ENCODE results near the gene ZBTB20. TPM values are rescaled to one million over a fixed set of nuclear protein-coding genes. Genes with fewer than 3 reads are reported as not detected.

Gene ZBTB20
- total and polyA plus RNA-seq, 10 of the 15 experiments (the other 5 are each of a cell fraction or from before 2014, with no cell fraction given): 0.20 to 5.5 (median 2.2) TPM

DNA sequence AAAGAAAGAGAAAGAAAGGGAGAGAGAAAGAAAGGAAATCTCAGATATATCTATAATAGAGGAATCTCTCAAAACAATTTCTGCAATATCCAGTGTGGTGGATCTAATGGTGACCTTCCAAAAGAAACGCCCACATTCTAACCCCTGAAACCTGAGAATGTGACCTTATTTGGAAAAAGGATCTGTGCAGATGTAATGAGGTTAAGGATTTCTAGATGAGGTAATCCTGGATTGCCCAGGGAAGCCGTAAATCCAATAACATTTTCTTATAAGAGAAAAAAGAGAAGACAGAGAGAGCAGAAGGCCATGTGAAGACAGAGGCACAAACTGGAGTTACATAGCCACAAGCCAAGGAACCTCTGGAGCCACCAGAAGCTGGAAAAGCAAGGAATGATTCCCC lies 307.6 kb downstream of the ZBTB20 start:
- H2AFZ ChIP-seq (ENCODE audit: control insufficient read depth, low read depth, low read length): no peak overlapping the region
- intact Hi-C loops (cut with micrococcal nuclease; ENCODE audit: unreplicated experiment): loop anchor here (10.0 kb wide), 1 partner anchor 975 kb away; no protein-coding TSS in a partner anchor
- no TSS peak for BruUV-seq (replicated peaks)
- FAIRE-seq (no peak), DNase-seq (ENCODE audit: low read depth, low spot score) (no peak), ATAC-seq (no peak)
- H4K20me1 ChIP-seq (ENCODE audit: control insufficient read depth, insufficient read depth): no peaks in the 10 kb centered on the region
- ChIA-PET CTCF (no interaction called here), POLR2A (no interaction called here), SMC1A (ENCODE audit: uncharacterized antibody, unreplicated experiment) (no interaction called here), RAD21 (ENCODE audit: unreplicated experiment) (no interaction called here)
- H3K4me3 ChIP-seq: no peak overlapping the region
- no peaks in the 10 kb centered on the region for H3K27me3 ChIP-seq (replicated peaks in 1 of 2; ENCODE audit: control insufficient read depth in 2 of 2, insufficient read depth in 2 of 2, low read length in 1 of 2)
- no peaks in the 10 kb centered on the region for H3K79me2 ChIP-seq (ENCODE audit: control insufficient read depth, insufficient read depth, low read length)
- WGBS (ENCODE audit: insufficient coverage, insufficient replicate concordance, low lambda C conversion rate, missing lambda C conversion rate): 59% methylated on average over 2 of the region's 2 CpGs
- no peaks in the 10 kb centered on the region for H3K9me3 ChIP-seq (replicated peaks; ENCODE audit: control insufficient read depth, insufficient read depth, low read length)
- in situ Hi-C loops (cut with MboI): loop anchor here (25.0 kb wide), 1 partner anchor 973 kb away; no protein-coding TSS in a partner anchor
- no peak overlapping the region for H3K27ac ChIP-seq (ENCODE audit: control insufficient read depth, insufficient read depth)
- no peaks in the 10 kb centered on the region for H3K36me3 ChIP-seq (ENCODE audit: control insufficient read depth in 2 of 2, insufficient read depth in 2 of 2, low read length in 1 of 2)
- no peak overlapping the region for H3K9ac ChIP-seq (ENCODE audit: control insufficient read depth, insufficient read depth, low read length)
- no peaks in the 10 kb centered on the region for H3K4me1 ChIP-seq (ENCODE audit: control insufficient read depth, insufficient read depth, low read length)
- no peak overlapping the region for H3K4me2 ChIP-seq (ENCODE audit: control insufficient read depth, insufficient read depth)
- TF ChIP-seq, protein P1, sequence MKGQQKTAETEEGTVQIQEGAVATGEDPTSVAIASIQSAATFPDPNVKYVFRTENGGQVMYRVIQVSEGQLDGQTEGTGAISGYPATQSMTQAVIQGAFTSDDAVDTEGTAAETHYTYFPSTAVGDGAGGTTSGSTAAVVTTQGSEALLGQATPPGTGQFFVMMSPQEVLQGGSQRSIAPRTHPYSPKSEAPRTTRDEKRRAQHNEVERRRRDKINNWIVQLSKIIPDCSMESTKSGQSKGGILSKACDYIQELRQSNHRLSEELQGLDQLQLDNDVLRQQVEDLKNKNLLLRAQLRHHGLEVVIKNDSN (IDR thresholded peaks at IDR 0.05; ENCODE audit: borderline replicate concordance, extremely low read length, insufficient read depth, low read depth, low read length): no peak
- TF ChIP-seq TARDBP (IDR thresholded peaks at IDR 0.05; ENCODE audit: borderline replicate concordance) (no peak), GATAD2B (conservative IDR thresholded peaks at IDR 0.05; ENCODE audit: low read depth) (no peak), PAX8 (IDR thresholded peaks at IDR 0.05) (no peak), ZBED1 (IDR thresholded peaks at IDR 0.05; ENCODE audit: borderline replicate concordance) (no peak), CBX3 (IDR thresholded peaks at IDR 0.05; ENCODE audit: borderline replicate concordance, low read depth) (no peak), ZNF217 (IDR thresholded peaks at IDR 0.05) (no peak), ZSCAN29 (IDR thresholded peaks at IDR 0.05) (no peak), SRF (IDR thresholded peaks at IDR 0.05; ENCODE audit: low read depth in 2 of 2, low read length in 2 of 2) (no peak)
- TF ChIP-seq, protein P2, sequence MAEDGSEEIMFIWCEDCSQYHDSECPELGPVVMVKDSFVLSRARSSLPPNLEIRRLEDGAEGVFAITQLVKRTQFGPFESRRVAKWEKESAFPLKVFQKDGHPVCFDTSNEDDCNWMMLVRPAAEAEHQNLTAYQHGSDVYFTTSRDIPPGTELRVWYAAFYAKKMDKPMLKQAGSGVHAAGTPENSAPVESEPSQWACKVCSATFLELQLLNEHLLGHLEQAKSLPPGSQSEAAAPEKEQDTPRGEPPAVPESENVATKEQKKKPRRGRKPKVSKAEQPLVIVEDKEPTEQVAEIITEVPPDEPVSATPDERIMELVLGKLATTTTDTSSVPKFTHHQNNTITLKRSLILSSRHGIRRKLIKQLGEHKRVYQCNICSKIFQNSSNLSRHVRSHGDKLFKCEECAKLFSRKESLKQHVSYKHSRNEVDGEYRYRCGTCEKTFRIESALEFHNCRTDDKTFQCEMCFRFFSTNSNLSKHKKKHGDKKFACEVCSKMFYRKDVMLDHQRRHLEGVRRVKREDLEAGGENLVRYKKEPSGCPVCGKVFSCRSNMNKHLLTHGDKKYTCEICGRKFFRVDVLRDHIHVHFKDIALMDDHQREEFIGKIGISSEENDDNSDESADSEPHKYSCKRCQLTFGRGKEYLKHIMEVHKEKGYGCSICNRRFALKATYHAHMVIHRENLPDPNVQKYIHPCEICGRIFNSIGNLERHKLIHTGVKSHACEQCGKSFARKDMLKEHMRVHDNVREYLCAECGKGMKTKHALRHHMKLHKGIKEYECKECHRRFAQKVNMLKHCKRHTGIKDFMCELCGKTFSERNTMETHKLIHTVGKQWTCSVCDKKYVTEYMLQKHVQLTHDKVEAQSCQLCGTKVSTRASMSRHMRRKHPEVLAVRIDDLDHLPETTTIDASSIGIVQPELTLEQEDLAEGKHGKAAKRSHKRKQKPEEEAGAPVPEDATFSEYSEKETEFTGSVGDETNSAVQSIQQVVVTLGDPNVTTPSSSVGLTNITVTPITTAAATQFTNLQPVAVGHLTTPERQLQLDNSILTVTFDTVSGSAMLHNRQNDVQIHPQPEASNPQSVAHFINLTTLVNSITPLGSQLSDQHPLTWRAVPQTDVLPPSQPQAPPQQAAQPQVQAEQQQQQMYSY (CRISPR knock-in tag; IDR thresholded peaks at IDR 0.05): no peak
- TF ChIP-seq, protein P3, sequence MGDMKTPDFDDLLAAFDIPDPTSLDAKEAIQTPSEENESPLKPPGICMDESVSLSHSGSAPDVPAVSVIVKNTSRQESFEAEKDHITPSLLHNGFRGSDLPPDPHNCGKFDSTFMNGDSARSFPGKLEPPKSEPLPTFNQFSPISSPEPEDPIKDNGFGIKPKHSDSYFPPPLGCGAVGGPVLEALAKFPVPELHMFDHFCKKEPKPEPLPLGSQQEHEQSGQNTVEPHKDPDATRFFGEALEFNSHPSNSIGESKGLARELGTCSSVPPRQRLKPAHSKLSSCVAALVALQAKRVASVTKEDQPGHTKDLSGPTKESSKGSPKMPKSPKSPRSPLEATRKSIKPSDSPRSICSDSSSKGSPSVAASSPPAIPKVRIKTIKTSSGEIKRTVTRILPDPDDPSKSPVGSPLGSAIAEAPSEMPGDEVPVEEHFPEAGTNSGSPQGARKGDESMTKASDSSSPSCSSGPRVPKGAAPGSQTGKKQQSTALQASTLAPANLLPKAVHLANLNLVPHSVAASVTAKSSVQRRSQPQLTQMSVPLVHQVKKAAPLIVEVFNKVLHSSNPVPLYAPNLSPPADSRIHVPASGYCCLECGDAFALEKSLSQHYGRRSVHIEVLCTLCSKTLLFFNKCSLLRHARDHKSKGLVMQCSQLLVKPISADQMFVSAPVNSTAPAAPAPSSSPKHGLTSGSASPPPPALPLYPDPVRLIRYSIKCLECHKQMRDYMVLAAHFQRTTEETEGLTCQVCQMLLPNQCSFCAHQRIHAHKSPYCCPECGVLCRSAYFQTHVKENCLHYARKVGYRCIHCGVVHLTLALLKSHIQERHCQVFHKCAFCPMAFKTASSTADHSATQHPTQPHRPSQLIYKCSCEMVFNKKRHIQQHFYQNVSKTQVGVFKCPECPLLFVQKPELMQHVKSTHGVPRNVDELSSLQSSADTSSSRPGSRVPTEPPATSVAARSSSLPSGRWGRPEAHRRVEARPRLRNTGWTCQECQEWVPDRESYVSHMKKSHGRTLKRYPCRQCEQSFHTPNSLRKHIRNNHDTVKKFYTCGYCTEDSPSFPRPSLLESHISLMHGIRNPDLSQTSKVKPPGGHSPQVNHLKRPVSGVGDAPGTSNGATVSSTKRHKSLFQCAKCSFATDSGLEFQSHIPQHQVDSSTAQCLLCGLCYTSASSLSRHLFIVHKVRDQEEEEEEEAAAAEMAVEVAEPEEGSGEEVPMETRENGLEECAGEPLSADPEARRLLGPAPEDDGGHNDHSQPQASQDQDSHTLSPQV (IDR thresholded peaks at IDR 0.05): no peak
- TF ChIP-seq, protein P4, sequence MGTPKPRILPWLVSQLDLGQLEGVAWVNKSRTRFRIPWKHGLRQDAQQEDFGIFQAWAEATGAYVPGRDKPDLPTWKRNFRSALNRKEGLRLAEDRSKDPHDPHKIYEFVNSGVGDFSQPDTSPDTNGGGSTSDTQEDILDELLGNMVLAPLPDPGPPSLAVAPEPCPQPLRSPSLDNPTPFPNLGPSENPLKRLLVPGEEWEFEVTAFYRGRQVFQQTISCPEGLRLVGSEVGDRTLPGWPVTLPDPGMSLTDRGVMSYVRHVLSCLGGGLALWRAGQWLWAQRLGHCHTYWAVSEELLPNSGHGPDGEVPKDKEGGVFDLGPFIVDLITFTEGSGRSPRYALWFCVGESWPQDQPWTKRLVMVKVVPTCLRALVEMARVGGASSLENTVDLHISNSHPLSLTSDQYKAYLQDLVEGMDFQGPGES (IDR thresholded peaks at IDR 0.05): no peak
